A549 (cell line): Measurements from ENCODE around the gene UTS2R. TPM values are rescaled to one million over a fixed set of nuclear protein-coding genes. Genes with fewer than 3 reads are reported as not detected.

Source experiments
- ATAC-seq, 2 experiments: fragments of 200-7000 bp in 1 of 2; fragments of >200 bp in 1 of 2; cut with Nextera tagmentation in 1 of 2; cut with Tn5 transposase in 1 of 2; 3 replicates each; pipeline versions ENCODE4 v1.8.0 to v1.9.1; 2018 to 2020; ENCODE audit warnings: mild to moderate bottlenecking in 1 of 2, moderate library complexity in 1 of 2
- CTCF ChIA-PET: fragments of 300-600 bp; sonication (Branson Sonifier 250); formaldehyde crosslinking; extraction: SDS; loops from one replicate; lab custom pipeline; 2021; ENCODE audit warnings: antibody characterized with exemption, inconsistent platforms; lab: Yijun Ruan, JAX
- POLR2A ChIA-PET: fragments of 350-600 bp; formaldehyde crosslinking; extraction: SDS; loops from one replicate; lab custom pipeline; 2021; ENCODE audit warnings: antibody characterized with exemption, inconsistent platforms; lab: Yijun Ruan, JAX
- DNase-seq, 2 experiments: peaks; one replicate each; pipeline versions ENCODE4 v3.0.0 to v3.0.0-alpha.2; 2011 to 2016; ENCODE audit warnings: low read depth in 1 of 2, low spot score in 1 of 2
- FAIRE-seq: peaks from 2 replicates; lab custom pipeline; 2011; peaks lifted over from hg19 to GRCh38; lab: Jason Lieb, UNC
- H3K27ac ChIP-seq, 2 experiments: fragments of >200 bp; sonication (Bioruptor Twin); formaldehyde crosslinking; 3 replicates each; pipeline ENCODE4 v1.5.1; 2016 to 2017
- H3K4me1 ChIP-seq: fragments of >200 bp; sonication (Bioruptor Twin); formaldehyde crosslinking; 3 replicates; pipeline ENCODE4 v1.6.1; 2016
- H3K4me2 ChIP-seq: fragments of >200 bp; sonication (Bioruptor Twin); formaldehyde crosslinking; 3 replicates; pipeline ENCODE4 v1.6.1; 2016
- H3K4me3 ChIP-seq: fragments of >200 bp; sonication (Bioruptor Twin); formaldehyde crosslinking; 3 replicates; pipeline ENCODE4 v1.5.1; 2016
- H3K9me3 ChIP-seq: fragments of >200 bp; sonication (Bioruptor Twin); formaldehyde crosslinking; 3 replicates; pipeline ENCODE4 v1.6.1; 2016
- ATOH8 ChIP-seq: fragments of 250-450 bp; sonication (Bioruptor Pico); IDR thresholded peaks from 2 replicates; pipeline ENCODE4 v1.5.0; 2020; ENCODE audit warnings: low read depth, mild to moderate bottlenecking, moderate library complexity
- BHLHE40 ChIP-seq: IDR thresholded peaks from 2 replicates; pipeline ENCODE4 v1.6.1; 2012; ENCODE audit warnings: low read depth, low read length, inconsistent platforms
- CBX2 ChIP-seq: fragments of 200-600 bp; sonication (generic); IDR thresholded peaks from 2 replicates; pipeline ENCODE4 v1.6.1; 2016; ENCODE audit warnings: low read depth, mild to moderate bottlenecking, borderline replicate concordance
- CBX8 ChIP-seq: fragments of 200-600 bp; sonication (generic); IDR thresholded peaks from 2 replicates; pipeline ENCODE4 v1.6.1; 2016
- CTCF ChIP-seq: fragments of >200 bp; sonication (Bioruptor Twin); formaldehyde crosslinking; IDR thresholded peaks from 3 replicates; pipeline ENCODE4 v1.5.1; 2016
- E2F6 ChIP-seq: IDR thresholded peaks from 2 replicates; pipeline ENCODE4 v1.6.1; 2012; ENCODE audit warnings: low read depth, borderline replicate concordance
- ELK1 ChIP-seq: fragments of 150-350 bp; IDR thresholded peaks from 2 replicates; pipeline ENCODE4 v1.6.1; 2014; ENCODE audit warnings: low read depth, mild to moderate bottlenecking, low read length
- FOXS1 ChIP-seq: fragments of 250-450 bp; sonication (Bioruptor Pico); IDR thresholded peaks from 2 replicates; pipeline ENCODE4 v1.5.0; 2020; ENCODE audit warnings: mild to moderate bottlenecking, moderate library complexity
- GATA3 ChIP-seq: IDR thresholded peaks from 2 replicates; pipeline ENCODE4 v1.6.1; 2012; ENCODE audit warnings: borderline replicate concordance
- HDAC2 ChIP-seq: fragments of 200-600 bp; sonication (generic); IDR thresholded peaks from 2 replicates; pipeline ENCODE4 v1.6.1; 2016
- HOXA7 ChIP-seq: fragments of 250-450 bp; sonication (Bioruptor Pico); IDR thresholded peaks from 2 replicates; pipeline ENCODE4 v1.5.0; 2020; ENCODE audit warnings: mild to moderate bottlenecking, moderate library complexity
- HOXB5 ChIP-seq: fragments of 250-450 bp; sonication (Bioruptor Pico); IDR thresholded peaks from 2 replicates; pipeline ENCODE4 v1.5.0; 2020; ENCODE audit warnings: mild to moderate bottlenecking, moderate library complexity
- JUN ChIP-seq, 2 experiments: fragments of >200 bp; sonication (Bioruptor Twin); formaldehyde crosslinking; IDR thresholded peaks; 2 replicates in 1 of 2; 3 replicates in 1 of 2; pipeline ENCODE4 v1.6.1; 2016 to 2017
- JUNB ChIP-seq: fragments of >200 bp; sonication (Bioruptor Twin); formaldehyde crosslinking; IDR thresholded peaks from 2 replicates; pipeline ENCODE4 v1.6.1; 2016
- KDM1A ChIP-seq: fragments of 200-600 bp; sonication (generic); IDR thresholded peaks from 2 replicates; pipeline ENCODE4 v1.6.1; 2016; ENCODE audit warnings: low read depth, mild to moderate bottlenecking
- KDM5A ChIP-seq: fragments of 200-600 bp; sonication (generic); IDR thresholded peaks from 2 replicates; pipeline ENCODE4 v1.6.1; 2016; ENCODE audit warnings: antibody characterized with exemption, mild to moderate bottlenecking
- MAFK ChIP-seq: fragments of 450-650 bp; IDR thresholded peaks from 2 replicates; pipeline ENCODE4 v1.6.1; 2014; ENCODE audit not compliant: partially characterized antibody
- MAX ChIP-seq: IDR thresholded peaks from 2 replicates; pipeline ENCODE4 v1.6.1; 2012
- PBX3 ChIP-seq: IDR thresholded peaks from 2 replicates; pipeline ENCODE4 v1.6.1; 2012
- POLR2AphosphoS2 ChIP-seq: conservative IDR thresholded peaks from 2 replicates; pipeline ENCODE4 v1.6.1; 2012; ENCODE audit warnings: low read length, improper control_type of control experiment, inconsistent platforms
- RARB ChIP-seq: fragments of 250-450 bp; sonication (Bioruptor Pico); IDR thresholded peaks from 2 replicates; pipeline ENCODE4 v1.8.0; 2021; ENCODE audit warnings: mild to moderate bottlenecking, moderate library complexity
- RCOR1 ChIP-seq: fragments of 150-350 bp; IDR thresholded peaks from 2 replicates; pipeline ENCODE4 v1.6.1; 2014; ENCODE audit warnings: antibody characterized with exemption, low read length, low read depth
- RNF2 ChIP-seq: fragments of 200-600 bp; sonication (generic); IDR thresholded peaks from 2 replicates; pipeline ENCODE4 v1.6.1; 2016; ENCODE audit warnings: low read depth, mild to moderate bottlenecking, antibody characterized with exemption, moderate library complexity, borderline replicate concordance
- SMC3 ChIP-seq: fragments of >200 bp; sonication (Bioruptor Twin); formaldehyde crosslinking; IDR thresholded peaks from 3 replicates; pipeline ENCODE4 v1.6.1; 2018; ENCODE audit warnings: inconsistent platforms
- ZC3H11A ChIP-seq: fragments of 450-650 bp; IDR thresholded peaks from 2 replicates; pipeline ENCODE4 v1.6.1; 2014; ENCODE audit warnings: antibody characterized with exemption, mild to moderate bottlenecking
- ZFP36 ChIP-seq: fragments of 450-650 bp; IDR thresholded peaks from 2 replicates; pipeline ENCODE4 v1.6.1; 2014; ENCODE audit warnings: borderline replicate concordance; ENCODE audit not compliant: partially characterized antibody
- ZNF302 ChIP-seq: fragments of 250-450 bp; sonication (Bioruptor Pico); IDR thresholded peaks from 2 replicates; pipeline ENCODE4 v1.9.0; 2021; ENCODE audit warnings: inconsistent platforms, mild to moderate bottlenecking, moderate library complexity
- WGBS: methylation state at CpG from one replicate; pipeline ENCODE4 v1.1.6; 2017; ENCODE audit errors: missing lambda C conversion rate; 5-methylcytosine and 5-hydroxymethylcytosine counted together
- polyA plus RNA-seq, 4 experiments: library from polyadenylated mRNA; depleted of rRNA in 3 of 4; stranded (reverse); fragments of >200 nt; fragmentation: RNase III in 1 of 4; extraction: RNeasy Plus Mini Kit Qiagen cat#74134 plus additional on column Dnase treatment in 1 of 4; gene quantifications; 2 replicates in 3 of 4; 3 replicates in 1 of 4; pipeline ENCODE4 v1.2.3, GENCODE V29; 2011 to 2017

Gene UTS2R
- polyA plus RNA-seq, 2 of the 4 experiments (the other 2 are of a cell fraction): not detected

GRCh38 chr17:82324566-82325285, 46.8 kb upstream of the UTS2R start (continued):
- TF ChIP-seq CTCF (no peak), JUN (IDR thresholded peaks at IDR 0.05) (no peak)

- Histone ChIP-seq H3K9me3 (no peaks in the 10 kb centered on the region), H3K4me1 (peaks cover 32% of the 10 kb centered on the region), H3K27ac (no peak overlapping the region; a peak in 1 of 6 replicates), H3K4me2 (no peak overlapping the region), H3K4me3 (no peak overlapping the region)
- DNase-seq: no peak
- ATAC-seq: 0 out of 6 replicates have a peak, but pooled peaks of 1 of the 2 experiments have one; percentile 2
- POLR2A ChIA-PET: no interaction called here
- no peak for FAIRE-seq
- CTCF ChIA-PET: interaction anchor here (0.8 to 15.6 kb wide), 9 partner anchors 8 to 120 kb away, joined by 3 to 343 read pairs (median 4); partner anchors contain the start of gene SECTM1
- 83% methylated on average over 20 of the region's 30 CpGs for WGBS
- no peak for TF ChIP-seq GATA3
- TF ChIP-seq RARB: no peak
- TF ChIP-seq BHLHE40: no peak
- TF ChIP-seq FOXS1: no peak
- no peak for TF ChIP-seq POLR2AphosphoS2
- no peak for TF ChIP-seq E2F6
- TF ChIP-seq ATOH8 (CRISPR knock-in tag): no peak
- TF ChIP-seq HDAC2: no peak
- TF ChIP-seq KDM1A: no peak
- no peak for TF ChIP-seq ELK1
- no peak for TF ChIP-seq RNF2
- no peak for TF ChIP-seq JUNB
Observed at GRCh38 chr17:82325286-82326180, 46.0 kb upstream of the UTS2R start.

- Histone ChIP-seq H3K9me3 (no peaks in the 10 kb centered on the region), H3K4me2 (no peak overlapping the region), H3K4me1 (peaks cover 24% of the 10 kb centered on the region), H3K27ac (no peak overlapping the region), H3K4me3 (no peak overlapping the region)
- no peak for FAIRE-seq
- TF ChIP-seq ZNF302 (CRISPR knock-in tag) (no peak), HOXA7 (CRISPR knock-in tag) (no peak), ZC3H11A (no peak), PBX3 (no peak), KDM5A (no peak), ZFP36 (no peak), MAFK (no peak), RNF2 (no peak), CBX2 (no peak), BHLHE40 (no peak), CBX8 (no peak), SMC3 (no peak), RCOR1 (no peak), MAX (no peak), GATA3 (no peak), HOXB5 (CRISPR knock-in tag) (no peak)
- no peak for ATAC-seq
- 88% methylated on average over 15 of the region's 15 CpGs for WGBS
- no peak for DNase-seq
- ChIA-PET CTCF (interaction anchor here (1.1 to 15.6 kb wide), 3 partner anchors 16 to 88 kb away, joined by 5 to 343 read pairs (median 289); no protein-coding TSS in a partner anchor), POLR2A (no interaction called here)
Observed at GRCh38 chr17:82327289-82327688, 44.3 kb upstream of the UTS2R start.
